Fibroblast of the conjunctiva (primary cell): Measurements from ENCODE around the gene NINJ1.

Source experiments
- DNase-seq: peaks from one replicate; pipeline ENCODE4 v3.0.0-alpha.2; 2010; ENCODE audit warnings: low read depth

The NINJ1 gene

DNA sequence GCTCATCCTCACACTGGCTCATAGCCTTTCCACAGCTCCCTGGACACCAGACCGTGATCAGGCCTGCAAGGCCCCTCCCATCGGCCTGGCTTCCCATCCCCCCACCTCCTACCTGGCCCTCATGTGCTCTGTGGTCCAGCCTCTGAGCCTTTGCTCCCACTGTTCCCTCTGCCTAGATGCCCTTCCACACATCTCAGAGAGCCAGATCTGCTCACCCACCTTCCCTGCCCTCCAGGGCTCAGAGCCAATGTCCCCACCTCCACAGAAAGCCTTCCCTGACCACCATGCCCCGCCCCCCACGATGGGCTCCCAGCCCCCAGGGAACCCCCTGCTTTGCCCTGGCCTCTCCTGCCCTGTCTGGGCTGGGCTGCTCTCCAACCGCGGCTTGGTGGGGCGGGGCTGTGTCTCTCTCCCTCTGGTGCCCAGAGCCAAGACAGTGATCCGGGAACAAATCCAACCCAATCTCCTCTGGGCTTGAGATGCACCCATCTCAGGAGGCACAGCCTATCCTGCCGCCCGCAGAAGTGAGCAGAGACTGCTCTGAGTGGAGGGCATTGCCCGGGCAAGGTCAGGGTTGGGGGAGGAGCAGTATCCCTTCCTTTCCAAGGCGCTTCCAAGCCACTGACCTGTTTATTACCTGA, 1.6 kb downstream of the NINJ1 start:
- peak; percentile 36 for DNase-seq

DNA sequence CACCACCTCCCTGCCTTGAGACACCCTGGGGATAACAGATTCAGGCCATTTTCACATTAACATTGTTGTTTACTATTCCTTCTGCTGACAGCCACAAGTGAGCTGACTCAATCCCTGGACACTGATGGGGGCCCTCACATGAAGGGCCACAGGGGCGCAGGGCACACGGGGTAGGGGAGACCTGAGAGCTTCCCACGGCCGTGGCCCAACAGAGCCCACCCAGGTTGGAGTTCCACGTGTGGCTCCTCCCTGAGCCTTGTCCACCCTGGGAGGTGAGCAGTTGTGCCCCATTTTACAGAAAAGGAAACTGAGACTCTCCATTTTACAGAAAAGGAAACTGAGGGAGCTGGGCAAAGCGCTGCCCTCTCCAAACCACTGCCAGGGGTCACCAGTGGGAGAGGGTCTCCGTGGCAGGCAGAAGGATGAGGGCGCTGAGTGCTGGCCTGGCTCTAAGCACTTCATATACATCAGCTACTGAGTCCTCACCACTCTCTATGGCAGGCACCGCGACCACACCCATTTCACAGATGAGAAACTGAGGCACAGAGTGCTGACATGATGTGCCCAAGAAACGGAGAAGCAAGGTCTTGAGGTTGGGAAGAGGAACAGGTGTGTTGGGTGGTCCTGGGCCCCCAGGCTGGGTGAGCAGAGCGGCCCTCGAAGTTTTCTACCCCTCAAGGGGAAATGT, 2.3 kb downstream of the NINJ1 start:
- no peak for DNase-seq

DNA sequence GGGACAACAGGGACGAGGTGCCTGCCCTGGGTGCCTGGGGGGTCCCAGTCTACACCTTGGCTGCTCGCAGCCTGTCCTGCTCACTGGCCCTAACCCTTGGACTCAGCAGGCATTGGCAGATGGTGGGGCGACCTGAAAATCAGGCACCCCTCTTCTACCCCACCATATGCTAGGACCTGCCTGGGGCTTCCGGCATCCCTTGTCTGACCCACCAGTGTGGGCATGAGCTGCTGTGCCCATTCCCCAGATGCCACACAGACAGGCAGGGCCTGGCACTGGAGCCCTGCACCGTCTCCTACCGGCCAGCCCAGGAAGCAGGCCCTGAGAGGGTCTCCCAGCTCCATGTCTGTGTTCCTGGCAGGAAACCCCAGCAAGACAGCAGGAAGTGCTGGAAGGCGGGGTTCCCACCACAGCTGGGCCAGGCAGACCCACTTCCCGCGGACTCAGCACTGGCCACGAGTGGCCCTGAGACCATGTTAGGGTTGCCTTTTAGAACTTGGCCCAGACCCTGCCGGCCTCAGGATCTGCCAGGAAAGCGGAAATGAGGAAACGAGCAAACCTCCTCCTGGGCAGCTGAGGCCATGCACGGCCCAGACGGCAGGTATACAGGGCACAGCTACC, 3.1 kb downstream of the NINJ1 start:
- DNase-seq = no peak

DNA sequence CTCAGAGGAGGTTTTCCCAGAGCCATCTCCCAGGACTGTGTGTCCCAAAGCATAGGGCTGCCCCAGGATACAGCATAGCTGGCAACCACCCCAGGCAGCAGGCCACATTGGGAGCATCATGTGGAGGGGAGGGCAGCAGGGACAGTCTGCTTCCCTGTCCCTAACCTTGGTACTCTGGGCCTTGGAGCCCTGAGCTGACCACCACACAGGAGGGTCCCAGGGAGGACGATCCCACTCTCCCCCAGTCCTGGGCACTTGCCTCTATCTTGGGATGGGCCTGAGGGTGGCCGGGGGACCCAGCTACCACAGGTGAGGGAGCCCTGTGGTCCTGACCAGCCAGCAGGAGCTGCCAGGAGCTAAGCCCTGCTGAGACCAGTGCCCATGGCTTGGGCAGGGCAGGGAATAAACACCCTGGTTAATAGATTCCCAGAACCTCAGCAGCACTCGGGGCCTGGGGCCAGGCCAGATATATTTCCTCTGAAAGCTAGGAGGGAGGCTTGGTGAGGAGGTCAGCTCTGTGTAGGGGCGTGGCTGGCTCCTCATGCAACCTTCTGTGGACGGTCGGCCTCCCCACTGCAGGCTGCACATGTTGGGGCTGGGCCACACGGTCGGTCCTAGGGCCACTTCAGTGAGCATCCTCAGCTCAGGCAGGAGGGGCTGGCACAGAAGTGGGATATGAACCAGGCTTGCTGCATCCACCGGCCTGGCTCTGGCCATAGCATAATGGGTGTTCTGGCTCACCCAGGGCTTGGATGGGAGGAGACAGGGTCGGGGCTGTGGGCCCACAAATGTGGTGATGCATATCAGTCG, 4.2 kb downstream of the NINJ1 start:
- no peak for DNase-seq

DNA sequence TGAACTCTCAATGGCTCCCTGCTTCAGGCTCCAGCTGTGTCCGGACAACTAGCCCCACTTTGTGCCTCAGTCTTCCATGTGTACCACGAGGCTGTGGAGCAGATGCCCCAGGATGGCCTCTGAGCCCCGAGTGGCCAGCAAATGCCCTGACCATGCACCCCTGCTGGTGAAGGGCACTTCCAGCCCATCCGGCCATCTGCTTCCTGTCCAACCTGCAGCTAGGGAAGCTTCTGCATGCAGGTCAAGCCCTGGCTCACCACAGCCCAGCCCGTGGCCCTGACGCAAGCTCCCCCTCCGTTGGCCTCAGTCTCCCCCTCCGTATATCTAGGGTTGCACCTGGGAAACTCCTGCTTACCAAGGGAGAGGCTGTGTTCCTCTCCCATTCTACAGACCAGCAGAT, 4.8 kb downstream of the NINJ1 start:
- no peak for DNase-seq

DNA sequence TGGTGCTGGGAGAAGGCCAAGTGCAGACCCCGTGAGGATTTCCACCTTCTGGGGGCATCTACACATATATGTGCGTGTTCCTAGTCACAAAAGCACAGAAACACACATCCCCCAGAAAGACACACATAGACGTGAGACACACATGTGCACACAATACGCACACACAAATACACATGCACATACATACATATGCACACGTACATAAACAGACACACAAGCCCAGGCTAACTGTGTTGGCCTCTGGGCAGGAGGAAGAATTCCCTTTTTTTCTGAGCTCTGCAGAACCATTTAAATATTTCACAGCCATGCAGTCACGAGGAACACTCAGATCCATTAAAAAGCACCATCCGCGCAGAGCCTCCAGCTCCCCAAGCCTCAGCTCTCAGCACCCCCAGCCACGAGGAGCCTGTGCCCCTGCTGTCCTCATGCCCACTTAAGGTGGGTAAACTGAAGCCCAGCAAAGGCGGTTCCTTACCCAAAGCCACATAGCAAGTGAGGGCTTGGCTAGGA, 5.3 kb downstream of the NINJ1 start:
- DNase-seq = no peak

DNA sequence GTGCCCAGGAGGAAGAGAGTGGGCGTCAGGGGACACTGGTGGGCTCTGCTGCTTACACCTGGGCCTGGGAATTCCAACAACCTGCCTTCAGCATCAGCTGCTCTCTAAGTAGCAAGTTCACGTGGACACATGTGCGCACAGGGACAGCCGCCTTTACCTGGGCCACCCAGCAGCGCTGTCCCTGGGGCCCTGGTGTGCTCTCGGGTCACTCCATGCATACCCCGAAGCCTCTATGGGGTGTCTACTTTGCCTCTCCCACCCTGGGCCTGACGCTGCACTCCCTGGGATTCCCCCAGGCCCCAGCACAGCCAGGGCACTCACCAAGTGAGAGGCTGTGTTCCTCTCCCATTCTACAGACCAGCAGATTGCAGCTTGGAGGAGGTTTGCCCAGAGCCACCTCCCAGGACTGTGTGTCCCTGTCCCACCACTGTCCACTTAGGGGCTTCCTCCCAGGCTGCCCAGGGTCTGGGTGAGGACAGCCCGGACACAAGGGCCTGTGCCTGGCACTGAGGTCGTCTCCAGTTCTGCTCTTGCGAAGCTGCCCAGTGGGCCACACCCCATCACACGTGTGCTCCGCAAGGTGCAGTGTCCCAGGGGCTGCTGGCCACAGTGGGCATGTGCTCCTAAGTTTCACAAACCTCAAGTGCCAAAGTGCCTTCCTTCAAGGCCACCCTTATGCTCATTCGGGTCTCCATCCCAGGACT, 5.9 kb downstream of the NINJ1 start:
- no peak for DNase-seq

DNA sequence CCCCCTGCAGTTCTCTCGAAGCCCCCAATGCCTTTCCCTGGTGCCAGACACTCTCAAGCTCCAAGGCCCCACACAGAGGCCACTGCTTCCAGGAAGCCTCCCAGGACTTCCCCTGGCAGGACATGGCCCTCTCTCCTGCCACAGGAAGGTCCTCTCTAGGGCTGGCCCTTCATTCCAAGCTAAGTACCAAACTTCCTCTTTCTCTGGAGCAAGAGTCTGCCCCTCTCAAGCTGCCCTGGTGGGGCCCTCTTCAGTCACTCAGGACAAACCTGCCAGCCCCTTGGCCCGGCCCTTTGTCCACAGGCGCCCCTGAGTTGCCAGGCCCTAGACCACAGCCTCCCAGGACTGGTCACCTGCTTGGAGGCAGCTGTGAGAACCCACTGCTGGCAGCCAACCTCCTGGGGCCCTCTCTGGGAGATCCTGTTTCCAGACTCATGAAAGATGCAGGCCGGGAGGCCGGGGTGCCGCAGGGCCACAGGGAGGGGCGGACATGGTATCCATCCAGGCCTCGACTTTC, 6.6 kb downstream of the NINJ1 start:
- no peak for DNase-seq

DNA sequence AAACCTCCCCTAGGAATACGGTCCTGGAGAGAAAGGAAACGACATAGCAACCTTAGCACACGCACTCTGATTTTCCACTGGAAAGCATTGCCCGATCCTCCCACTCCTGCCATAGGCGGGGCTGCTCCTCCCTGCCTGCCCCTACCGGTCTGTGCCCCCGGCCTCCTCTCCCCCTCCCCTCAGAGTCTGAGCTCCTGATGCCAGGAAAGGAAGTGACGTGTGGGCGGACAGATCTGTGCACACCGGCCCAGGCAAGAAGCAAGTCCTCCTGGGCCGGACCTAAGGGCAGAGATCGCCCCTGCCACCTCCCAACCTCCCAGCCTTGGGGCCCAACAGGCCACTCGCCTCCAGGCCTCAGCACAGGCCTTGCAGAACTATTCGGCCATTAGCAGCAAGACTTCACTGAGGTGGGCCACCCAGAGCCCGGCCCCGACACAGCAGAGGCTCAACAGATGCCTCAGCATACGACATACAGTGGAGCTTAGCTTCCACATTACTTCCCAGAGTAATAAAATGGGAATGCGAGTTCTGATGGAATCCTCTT, 7.2 kb downstream of the NINJ1 start:
- DNase-seq = no peak

DNA sequence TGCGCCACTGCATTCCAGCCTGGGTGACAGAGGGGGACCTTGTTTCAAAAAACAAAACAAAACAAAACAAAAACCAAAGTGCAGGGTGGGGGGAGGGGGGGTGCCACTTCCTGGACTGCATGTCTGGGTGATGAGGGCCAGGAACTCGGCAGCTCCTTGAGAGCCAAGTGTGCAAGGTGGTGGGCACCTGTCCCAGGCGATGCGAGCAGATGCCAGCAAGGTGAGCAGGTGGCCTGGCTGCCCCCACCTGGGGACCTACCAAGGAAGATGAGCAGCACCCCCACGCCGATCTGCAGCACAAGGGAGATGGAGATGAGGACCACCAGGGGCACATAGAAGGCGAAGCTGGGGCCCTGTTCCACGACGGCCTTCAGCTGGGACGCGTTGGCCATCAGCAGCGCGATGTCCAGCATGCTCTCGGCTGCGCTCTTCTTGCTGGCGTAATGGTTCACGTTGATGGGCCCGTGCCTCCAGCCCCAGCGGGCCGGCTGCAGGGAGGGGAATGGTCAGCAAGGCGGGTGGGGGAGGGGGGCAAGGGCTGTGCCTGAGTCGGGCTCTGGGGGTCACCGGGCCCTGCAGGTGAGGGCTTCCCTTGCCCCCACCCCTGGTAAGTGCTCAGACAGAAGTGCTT, 7.8 kb downstream of the NINJ1 start:
- no peak for DNase-seq

DNA sequence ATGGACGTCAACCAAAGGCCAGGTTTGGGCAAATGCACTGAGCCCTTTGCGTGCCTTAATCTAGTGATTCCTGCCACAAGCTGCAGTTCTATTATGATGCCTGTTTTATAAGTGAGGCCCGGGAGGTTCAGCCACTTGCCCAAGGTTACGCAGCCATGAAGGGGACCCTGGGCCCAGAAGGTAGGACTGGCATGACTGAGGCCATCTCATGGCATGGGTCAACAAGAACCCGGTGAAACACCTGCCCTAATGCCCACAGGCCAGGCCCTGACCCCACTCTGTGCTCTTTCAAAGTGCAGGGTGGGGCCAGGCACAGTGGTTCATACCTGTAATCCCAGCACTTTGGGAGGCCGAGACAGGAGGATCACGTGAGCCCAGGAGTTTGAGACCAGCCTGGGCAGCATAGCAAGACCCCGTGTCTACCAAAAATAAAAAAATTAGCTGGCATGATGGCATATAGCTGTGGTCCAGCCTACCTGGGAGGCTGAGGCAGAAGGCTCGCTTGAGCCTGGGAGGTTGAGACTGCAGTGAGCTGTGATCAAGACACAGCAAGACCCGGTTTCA, 8.6 kb downstream of the NINJ1 start:
- DNase-seq = no peak

DNA sequence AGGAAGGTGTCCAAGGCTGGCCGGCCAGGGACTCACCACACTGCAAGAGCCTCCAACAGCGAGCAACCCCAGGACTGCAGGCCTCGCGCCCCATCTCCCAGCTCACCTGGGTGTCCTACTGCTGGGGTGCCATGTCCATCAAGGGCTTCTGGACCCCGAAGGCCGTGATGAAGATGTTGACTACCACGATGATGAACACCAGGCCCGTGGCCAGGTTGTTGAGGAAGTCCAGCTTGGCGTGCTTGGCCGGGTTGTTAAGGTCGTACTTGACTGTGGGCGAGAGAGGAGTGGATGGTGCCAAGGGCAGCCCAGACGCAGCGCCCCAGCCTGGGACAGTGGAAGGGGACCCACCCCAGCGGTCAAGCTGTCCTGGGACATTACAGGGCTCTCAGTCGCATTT, 9.3 kb downstream of the NINJ1 start:
- no peak for DNase-seq

DNA sequence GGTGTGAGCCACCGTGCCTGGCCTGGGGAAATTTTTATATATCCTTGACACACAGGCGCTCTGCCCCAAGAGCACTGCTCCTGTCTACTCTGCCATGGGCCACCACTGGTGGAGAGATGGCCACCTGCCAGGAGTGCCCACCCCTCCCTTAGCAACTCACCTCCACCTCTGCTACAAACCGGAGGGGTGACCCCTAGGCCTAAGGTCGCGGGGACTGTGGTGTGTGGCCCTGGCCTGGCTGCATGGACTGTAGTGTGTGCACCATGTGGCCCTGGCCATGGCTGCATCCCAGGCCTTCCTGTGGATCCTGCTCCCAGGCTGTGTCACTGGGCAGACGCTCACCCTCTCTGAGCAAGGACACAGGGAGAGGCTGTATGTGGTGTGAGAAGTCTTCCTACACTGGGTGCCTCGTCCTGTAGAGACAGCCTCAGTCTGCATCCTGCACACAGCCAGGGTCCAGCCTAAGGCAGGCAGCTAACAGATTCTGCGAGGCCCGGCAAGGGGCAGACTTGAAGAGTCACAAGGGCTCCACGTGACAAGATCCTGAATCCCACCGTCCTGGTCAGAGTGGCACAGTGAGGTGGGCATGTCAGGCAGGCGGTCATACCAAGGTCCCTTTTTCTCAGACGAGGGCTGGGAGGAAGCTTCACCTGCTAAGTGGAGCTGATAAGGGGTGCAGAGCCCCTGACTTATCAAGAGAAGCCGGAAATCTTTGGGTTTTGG, 10.3 kb downstream of the NINJ1 start:
- DNase-seq = no peak

DNA sequence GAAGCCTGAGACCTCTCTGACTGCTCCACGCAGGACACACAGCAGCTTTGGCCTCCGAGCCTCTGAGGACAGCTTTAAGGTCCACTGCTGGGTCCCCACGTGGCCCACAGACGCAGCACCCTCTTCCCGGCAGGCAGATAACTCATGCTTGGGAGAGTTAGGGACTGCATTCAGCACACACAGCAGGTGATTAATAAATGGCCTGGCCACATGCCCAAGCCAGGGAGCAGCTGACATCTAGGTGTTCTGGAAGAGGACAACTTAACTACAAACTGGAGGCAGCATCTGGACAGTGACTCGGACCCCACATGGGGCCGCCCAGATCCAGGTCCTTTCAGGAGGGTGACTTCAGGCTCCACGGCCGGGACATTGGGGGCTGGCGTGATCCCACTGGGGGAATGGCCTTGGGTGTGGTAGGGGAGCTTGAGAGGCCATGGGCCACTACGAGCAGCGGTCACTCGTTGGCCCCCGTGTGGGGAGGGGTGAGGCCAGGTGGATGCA, 11.3 kb downstream of the NINJ1 start:
- no peak for DNase-seq

DNA sequence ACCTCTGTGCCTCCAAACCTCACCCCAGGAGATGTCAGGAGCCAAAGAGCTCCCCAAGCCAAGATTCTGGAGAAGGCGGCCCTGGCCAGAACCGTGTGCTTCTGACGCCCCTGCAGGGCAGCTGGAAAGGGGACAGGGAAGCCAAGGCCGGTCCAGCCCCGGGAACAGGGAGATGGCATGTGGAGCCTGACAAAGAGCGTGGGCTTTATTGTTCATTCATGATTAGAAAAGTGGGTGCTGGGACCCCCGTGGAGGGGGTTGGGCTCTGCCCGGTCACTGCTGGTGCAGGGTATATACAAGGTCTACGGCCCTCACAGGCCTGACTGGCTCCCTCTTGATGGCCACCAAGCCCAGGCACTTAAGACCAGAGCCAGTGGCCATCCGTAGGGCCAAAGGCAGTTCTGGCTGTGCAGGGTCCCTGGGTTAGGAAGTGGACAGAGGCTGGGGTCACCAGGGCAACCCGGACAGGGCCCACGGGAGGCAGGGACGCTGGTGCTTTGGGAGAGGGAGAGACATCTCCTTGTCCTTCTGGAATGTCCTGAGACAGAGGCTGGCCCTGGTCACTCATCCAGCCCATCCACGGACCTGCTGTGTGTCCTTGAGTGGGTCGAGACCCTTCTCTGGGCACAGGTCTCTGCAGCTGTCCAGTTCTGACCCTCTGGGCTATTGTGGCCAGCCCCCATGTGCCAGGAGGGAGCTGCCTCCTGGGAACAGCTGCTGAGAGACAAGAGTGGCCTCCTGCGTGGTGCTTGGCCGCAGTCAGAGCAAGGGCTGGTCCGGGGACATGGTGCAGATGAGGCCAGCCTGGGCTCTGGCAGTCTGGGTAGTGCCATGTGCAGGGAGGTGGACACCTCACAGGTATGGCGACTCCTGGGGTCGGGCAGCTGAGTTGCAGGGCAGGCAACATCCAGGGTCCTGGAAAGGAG, 12.5 kb downstream of the NINJ1 start:
- DNase-seq = no peak

DNA sequence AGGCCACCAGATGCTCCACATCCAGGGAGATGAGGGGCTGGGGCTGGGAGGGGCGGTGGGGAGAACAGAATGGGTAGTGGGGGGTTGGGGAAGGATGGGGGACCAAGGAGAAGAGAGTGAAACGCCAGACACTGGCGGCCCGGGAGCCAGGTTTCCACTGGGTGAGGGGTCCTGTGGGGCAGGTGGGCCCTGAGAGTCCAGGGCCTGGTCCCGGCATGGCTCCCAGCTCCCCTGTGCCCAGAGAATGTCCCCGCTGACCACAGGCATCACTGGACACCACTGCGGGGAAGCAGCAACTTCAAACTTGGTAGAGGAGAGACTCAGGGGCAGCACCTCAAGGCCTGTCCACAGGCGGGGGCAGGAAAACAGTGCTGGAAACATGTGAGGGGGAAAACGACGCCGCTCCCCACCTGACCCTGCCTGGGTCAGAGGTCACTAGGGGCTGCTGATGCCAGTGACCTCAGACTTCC, 13.2 kb downstream of the NINJ1 start:
- no peak for DNase-seq

DNA sequence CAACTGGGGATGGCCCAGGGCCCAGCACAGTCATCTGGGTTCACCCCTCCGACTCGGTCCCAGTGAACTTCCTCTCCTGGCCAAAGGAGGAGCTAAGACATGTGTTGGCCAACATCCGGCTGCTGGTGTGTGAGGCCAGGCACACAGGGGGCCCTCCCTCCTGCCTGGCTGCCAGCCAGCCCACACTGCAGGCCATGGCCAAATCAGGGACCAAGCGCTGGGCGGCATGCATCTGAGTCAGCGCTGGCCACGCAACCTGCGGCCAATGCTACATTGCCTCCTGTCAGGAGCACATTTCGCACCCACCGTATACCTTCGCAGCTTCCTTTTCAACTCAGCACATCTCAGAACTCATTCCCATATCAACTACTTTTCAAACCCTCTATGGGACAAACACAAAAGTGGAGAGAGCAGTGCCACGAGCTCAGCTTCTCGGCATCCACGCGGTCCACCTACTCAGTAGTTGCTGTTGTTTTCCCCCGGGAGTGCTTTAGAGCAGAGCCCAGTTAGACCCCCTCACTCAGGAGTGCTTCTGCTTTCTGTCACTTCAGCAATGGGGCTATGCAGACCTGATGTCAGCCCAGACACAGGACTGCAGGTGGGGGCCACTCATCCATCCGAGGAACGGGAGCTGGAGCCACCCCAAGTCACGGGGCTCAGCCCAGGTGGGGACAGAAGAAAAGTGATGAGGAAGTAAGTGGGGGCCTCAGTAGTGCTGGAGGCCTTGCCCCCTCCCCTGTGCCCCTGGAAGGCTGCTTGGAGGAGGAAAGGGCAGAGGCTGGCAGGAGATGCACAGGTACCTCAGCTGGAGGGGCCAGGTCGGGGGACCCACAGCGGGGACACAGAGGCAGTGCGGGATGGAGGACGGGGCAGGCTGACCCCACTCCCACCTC, 13.9 kb downstream of the NINJ1 start:
- DNase-seq = peak; percentile 89

DNA sequence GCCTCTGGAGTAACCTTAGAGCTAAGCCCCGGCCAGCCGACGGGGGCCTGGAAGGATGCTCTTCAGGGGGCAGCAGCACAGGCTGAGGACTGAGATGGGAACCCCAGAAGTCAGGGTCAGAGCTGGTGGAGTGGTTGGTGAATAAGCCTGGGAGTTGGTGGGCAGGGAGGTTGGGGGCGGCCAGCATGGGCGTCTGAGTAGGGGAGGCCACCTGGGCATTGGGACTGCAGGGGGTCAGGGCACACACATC, 14.4 kb downstream of the NINJ1 start:
- no peak for DNase-seq
